ENCODE data around the gene SLC2A2. TPM values are rescaled to one million over a fixed set of nuclear protein-coding genes. Genes with fewer than 3 reads are reported as not detected.

The SLC2A2 gene
- not detected for total RNA-seq

- intact Hi-C loops (cut with DNase I; ENCODE audit: low total_unique reads): no loop called here
- WGBS, 2 donors: 97 to 100% methylated on average over 4 of the region's 4 CpGs
- no peak for DNase-seq (ENCODE audit: low spot score in 2 of 2)
Observed at GRCh38 chr3:171026597-171027293, at the start of gene SLC2A2. SLC2A2 (minus strand) TSS chr3:171026720; CDS start chr3:171026670, 50 bp downstream.

GRCh38 chr3:171072432-171072831 lies 45.9 kb upstream of the SLC2A2 start:
- no peak overlapping the region for H3K4me3 ChIP-seq (ENCODE audit: low read depth, poor library complexity, severe bottlenecking)
- intact Hi-C loops (cut with DNase I; ENCODE audit: low total_unique reads): no loop called here
- TF ChIP-seq POLR2A (IDR thresholded peaks at IDR 0.05): no peak
- no peak for TF ChIP-seq CTCF (IDR thresholded peaks at IDR 0.05)
- DNase-seq (ENCODE audit: low spot score in 2 of 2): no peak

More at GRCh38 chr3:171026597-171027293, at the start of gene SLC2A2:
- no peak within 1 kb of the TSS for H3K4me3 ChIP-seq (ENCODE audit: low read depth, poor library complexity, severe bottlenecking)
- no peak for TF ChIP-seq POLR2A (IDR thresholded peaks at IDR 0.05)
- no peak for TF ChIP-seq CTCF (IDR thresholded peaks at IDR 0.05)

GRCh38 chr3:171068658-171069057 lies 42.1 kb upstream of the SLC2A2 start:
- DNase-seq (ENCODE audit: low spot score in 2 of 2): no peak
- no peak overlapping the region for H3K4me3 ChIP-seq (ENCODE audit: low read depth, poor library complexity, severe bottlenecking)
- WGBS, 2 donors: 87 to 89% methylated on average over 3 of the region's 3 CpGs
- TF ChIP-seq CTCF (IDR thresholded peaks at IDR 0.05): no peak
- TF ChIP-seq POLR2A (IDR thresholded peaks at IDR 0.05): no peak
- intact Hi-C loops (cut with DNase I; ENCODE audit: low total_unique reads): no loop called here

GRCh38 chr3:171066206-171066605 lies 39.7 kb upstream of the SLC2A2 start:
- intact Hi-C loops (cut with DNase I; ENCODE audit: low total_unique reads): no loop called here
- TF ChIP-seq POLR2A (IDR thresholded peaks at IDR 0.05) (no peak), CTCF (IDR thresholded peaks at IDR 0.05) (no peak)
- WGBS, 2 donors: 88 to 91% methylated on average over 6 of the region's 6 CpGs
- DNase-seq (ENCODE audit: low spot score in 2 of 2): no peak
- no peak overlapping the region for H3K4me3 ChIP-seq (ENCODE audit: low read depth, poor library complexity, severe bottlenecking)

- WGBS, 2 donors: 86 to 97% methylated on average over 1 of the region's 1 CpG
- TF ChIP-seq CTCF (IDR thresholded peaks at IDR 0.05) (no peak), POLR2A (IDR thresholded peaks at IDR 0.05) (no peak)
- intact Hi-C loops (cut with DNase I; ENCODE audit: low total_unique reads): no loop called here
- no peak overlapping the region for H3K4me3 ChIP-seq (ENCODE audit: low read depth, poor library complexity, severe bottlenecking)
- DNase-seq (ENCODE audit: low spot score in 2 of 2): no peak
Observed at GRCh38 chr3:171065732-171066131, 39.2 kb upstream of the SLC2A2 start.

- DNase-seq (ENCODE audit: low spot score in 2 of 2): no peak
- no peak overlapping the region for H3K4me3 ChIP-seq (ENCODE audit: low read depth, poor library complexity, severe bottlenecking)
- intact Hi-C loops (cut with DNase I; ENCODE audit: low total_unique reads): no loop called here
- WGBS, 2 donors: 66 to 76% methylated on average over 2 of the region's 2 CpGs
- TF ChIP-seq CTCF (IDR thresholded peaks at IDR 0.05) (no peak), POLR2A (IDR thresholded peaks at IDR 0.05) (no peak)
Observed at GRCh38 chr3:171064461-171064860, 37.9 kb upstream of the SLC2A2 start.
